Measurements from ENCODE around the gene WNT16. TPM values are rescaled to one million over a fixed set of nuclear protein-coding genes. Genes with fewer than 3 reads are reported as not detected.

WNT16 gene
- total RNA-seq, 1 experiment from 2014 or later, result 0.39 TPM

GRCh38 chr7:121304102-121304658 lies 24.6 kb upstream of the WNT16 start:
- no peak for DNase-seq (ENCODE audit: low read depth, low spot score)
- Histone ChIP-seq H3K36me3 (ENCODE audit: control insufficient read depth, insufficient read depth, low read length) (no peaks in the 10 kb centered on the region), H3K27ac (ENCODE audit: low read length) (no peak overlapping the region), H3K9me3 (ENCODE audit: control insufficient read depth, insufficient read depth, low read depth, low read length) (no peaks in the 10 kb centered on the region), H3K4me1 (ENCODE audit: control insufficient read depth, insufficient read depth, low read length) (peaks cover 2% of the 10 kb centered on the region; the same call in 1 of the 2 replicates), H3K27me3 (ENCODE audit: control insufficient read depth, insufficient read depth, low read length) (no peaks in the 10 kb centered on the region), H3K4me3 (ENCODE audit: low read depth in 2 of 2, low read length in 2 of 2) (no peak overlapping the region)
- no peak for TF ChIP-seq TCF7L2 (IDR thresholded peaks at IDR 0.05; ENCODE audit: low read depth, low read length)
- TF ChIP-seq SIN3A (IDR thresholded peaks at IDR 0.05; ENCODE audit: borderline replicate concordance, insufficient read depth, low read depth, low read length), result no peak
- TF ChIP-seq POLR2AphosphoS5 (IDR thresholded peaks at IDR 0.05; ENCODE audit: low read depth, low read length), result no peak
- TF ChIP-seq CTCF (IDR thresholded peaks at IDR 0.05), result no peak
- TF ChIP-seq, protein P1, sequence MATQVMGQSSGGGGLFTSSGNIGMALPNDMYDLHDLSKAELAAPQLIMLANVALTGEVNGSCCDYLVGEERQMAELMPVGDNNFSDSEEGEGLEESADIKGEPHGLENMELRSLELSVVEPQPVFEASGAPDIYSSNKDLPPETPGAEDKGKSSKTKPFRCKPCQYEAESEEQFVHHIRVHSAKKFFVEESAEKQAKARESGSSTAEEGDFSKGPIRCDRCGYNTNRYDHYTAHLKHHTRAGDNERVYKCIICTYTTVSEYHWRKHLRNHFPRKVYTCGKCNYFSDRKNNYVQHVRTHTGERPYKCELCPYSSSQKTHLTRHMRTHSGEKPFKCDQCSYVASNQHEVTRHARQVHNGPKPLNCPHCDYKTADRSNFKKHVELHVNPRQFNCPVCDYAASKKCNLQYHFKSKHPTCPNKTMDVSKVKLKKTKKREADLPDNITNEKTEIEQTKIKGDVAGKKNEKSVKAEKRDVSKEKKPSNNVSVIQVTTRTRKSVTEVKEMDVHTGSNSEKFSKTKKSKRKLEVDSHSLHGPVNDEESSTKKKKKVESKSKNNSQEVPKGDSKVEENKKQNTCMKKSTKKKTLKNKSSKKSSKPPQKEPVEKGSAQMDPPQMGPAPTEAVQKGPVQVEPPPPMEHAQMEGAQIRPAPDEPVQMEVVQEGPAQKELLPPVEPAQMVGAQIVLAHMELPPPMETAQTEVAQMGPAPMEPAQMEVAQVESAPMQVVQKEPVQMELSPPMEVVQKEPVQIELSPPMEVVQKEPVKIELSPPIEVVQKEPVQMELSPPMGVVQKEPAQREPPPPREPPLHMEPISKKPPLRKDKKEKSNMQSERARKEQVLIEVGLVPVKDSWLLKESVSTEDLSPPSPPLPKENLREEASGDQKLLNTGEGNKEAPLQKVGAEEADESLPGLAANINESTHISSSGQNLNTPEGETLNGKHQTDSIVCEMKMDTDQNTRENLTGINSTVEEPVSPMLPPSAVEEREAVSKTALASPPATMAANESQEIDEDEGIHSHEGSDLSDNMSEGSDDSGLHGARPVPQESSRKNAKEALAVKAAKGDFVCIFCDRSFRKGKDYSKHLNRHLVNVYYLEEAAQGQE (IDR thresholded peaks at IDR 0.05; ENCODE audit: insufficient read depth in 1 of 2, low read depth in 2 of 2, low read length in 1 of 2), result no peak
- in situ Hi-C loops (cut with HindIII; ENCODE audit: low pct_unique_long_range_greater_than_20kb, low sequenced_read_pairs), result no loop called here
- POLR2A ChIA-PET, result no interaction called here
- intact Hi-C loops (cut with micrococcal nuclease; ENCODE audit: unreplicated experiment), result no loop called here
- CTCF ChIA-PET, result no interaction called here
- no TSS peak for BruUV-seq (replicated peaks)
- no peak for ATAC-seq

DNA sequence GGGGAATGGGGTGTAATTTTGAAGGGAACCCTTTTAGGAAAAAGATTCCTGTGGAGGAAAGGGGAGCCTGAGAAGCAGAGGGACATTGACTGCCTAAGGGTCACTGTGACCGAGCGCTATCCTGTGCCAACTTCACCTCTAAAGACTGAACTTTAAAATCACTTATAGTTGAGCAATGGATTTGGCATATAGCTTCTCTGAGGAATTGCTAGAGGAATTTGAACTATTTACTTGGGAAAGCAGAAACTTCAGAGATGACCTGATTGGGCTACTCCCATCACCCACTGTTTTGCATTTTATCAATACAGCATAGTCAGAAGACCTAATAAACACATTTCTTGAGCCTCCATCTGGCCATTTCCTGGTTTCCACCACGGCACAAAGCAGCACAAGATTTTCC lies 23.7 kb upstream of the WNT16 start:
- ATAC-seq (no peak), DNase-seq (ENCODE audit: low read depth, low spot score) (no peak)
- ChIA-PET CTCF (no interaction called here), POLR2A (no interaction called here)
- H3K4me3 ChIP-seq (ENCODE audit: low read depth in 2 of 2, low read length in 2 of 2), result no peak overlapping the region
- H3K36me3 ChIP-seq (ENCODE audit: control insufficient read depth, insufficient read depth, low read length), result no peaks in the 10 kb centered on the region
- BruUV-seq (replicated peaks), result no TSS peak
- H3K27ac ChIP-seq (ENCODE audit: low read length), result no peak overlapping the region
- TF ChIP-seq CTCF (IDR thresholded peaks at IDR 0.05), result no peak
- TF ChIP-seq POLR2AphosphoS5 (IDR thresholded peaks at IDR 0.05; ENCODE audit: low read depth, low read length), result no peak
- TF ChIP-seq, protein P1 (IDR thresholded peaks at IDR 0.05; ENCODE audit: insufficient read depth in 1 of 2, low read depth in 2 of 2, low read length in 1 of 2), result no peak
- TF ChIP-seq TCF7L2 (IDR thresholded peaks at IDR 0.05; ENCODE audit: low read depth, low read length), result no peak
- TF ChIP-seq SIN3A (IDR thresholded peaks at IDR 0.05; ENCODE audit: borderline replicate concordance, insufficient read depth, low read depth, low read length), result no peak
- intact Hi-C loops (cut with micrococcal nuclease; ENCODE audit: unreplicated experiment) (no loop called here), in situ Hi-C loops (cut with HindIII; ENCODE audit: low pct_unique_long_range_greater_than_20kb, low sequenced_read_pairs) (no loop called here)
- H3K4me1 ChIP-seq (ENCODE audit: control insufficient read depth, insufficient read depth, low read length), result no peaks in the 10 kb centered on the region; the same call in 1 of the 2 replicates
- H3K27me3 ChIP-seq (ENCODE audit: control insufficient read depth, insufficient read depth, low read length), result no peaks in the 10 kb centered on the region
- no peaks in the 10 kb centered on the region for H3K9me3 ChIP-seq (ENCODE audit: control insufficient read depth, insufficient read depth, low read depth, low read length)
